Measurements from ENCODE around the gene ANKRD24.
"Not testable (repeated sequence)": the region's sequence is repeated elsewhere in the genome, so short reads cannot be mapped to it uniquely, and the experiment has no call there.

Gene ANKRD24

GRCh38 chr19:4267901-4268815 is 85.7 kb downstream of the ANKRD24 start:
- DNase-seq (ENCODE audit: low read depth) = no peak

- DNase-seq (ENCODE audit: low read depth) = no peak
Observed at GRCh38 chr19:4268816-4269430, 86.4 kb downstream of the ANKRD24 start.

DNA sequence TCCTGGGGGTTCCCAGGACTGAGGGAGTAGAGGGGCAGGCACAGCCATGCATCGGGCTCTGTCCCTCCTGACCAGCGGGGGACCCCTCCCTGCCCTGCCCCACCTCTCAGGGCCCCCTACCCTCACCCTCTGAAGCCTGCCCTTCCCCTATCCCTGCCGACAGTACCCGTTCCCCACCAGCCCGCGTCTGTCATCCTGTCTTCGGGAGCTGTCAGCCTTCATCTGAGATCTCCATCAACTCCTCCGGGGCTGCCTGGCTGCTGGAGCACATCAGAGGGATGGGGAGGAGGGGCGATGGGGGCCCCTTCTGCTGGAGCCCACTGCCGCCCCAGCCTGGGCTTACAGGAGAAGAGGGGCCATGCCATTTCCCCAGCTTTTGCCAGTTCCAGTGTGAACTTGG is 90.4 kb downstream of the ANKRD24 start:
- DNase-seq (ENCODE audit: low read depth) = no peak

DNA sequence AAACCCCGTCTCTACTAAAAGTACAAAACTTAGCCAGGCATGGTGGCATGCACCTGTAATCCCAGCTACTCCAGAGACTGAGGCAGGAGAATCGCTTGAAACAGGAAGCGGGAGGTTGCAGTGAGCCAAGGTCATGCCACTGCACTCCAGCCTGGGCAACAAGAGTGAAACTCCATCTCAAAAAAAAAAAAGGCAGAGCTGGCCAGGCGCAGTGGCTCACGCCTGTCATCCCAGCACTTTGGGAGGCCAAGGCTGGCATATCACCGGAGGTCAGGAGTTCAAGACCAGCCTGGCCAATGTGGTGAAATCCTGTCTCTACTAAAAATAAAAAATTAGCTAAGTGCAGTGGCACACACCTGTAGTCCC is 91.8 kb downstream of the ANKRD24 start:
- not testable (repeated sequence) for DNase-seq (ENCODE audit: low read depth)
